Progenitor cell of endocrine pancreas (in vitro differentiated cells): Measurements from ENCODE around the gene ZDHHC14. TPM values are rescaled to one million over a fixed set of nuclear protein-coding genes. Genes with fewer than 3 reads are reported as not detected.
A peak's percentile ranks its signal among the peaks of the same experiment; 100 is the strongest.
"Not testable (repeated sequence)": the region's sequence is repeated elsewhere in the genome, so short reads cannot be mapped to it uniquely, and the experiment has no call there.

Experiments
- DNase-seq: peaks from one replicate; pipeline ENCODE4 v3.0.0; 2021; ENCODE audit warnings: low spot score; ENCODE audit not compliant: unreplicated experiment
- H3K27ac Mint-ChIP-seq: 2 replicates; pipeline ENCODE4 v1.8.0; 2021; ENCODE audit warnings: mild to moderate bottlenecking, moderate library complexity, mixed read lengths
- H3K27me3 Mint-ChIP-seq: 2 replicates; pipeline ENCODE4 v1.8.0; 2021; ENCODE audit warnings: mixed read lengths
- H3K36me3 Mint-ChIP-seq: 2 replicates; pipeline ENCODE4 v1.8.0; 2022; ENCODE audit warnings: mixed read lengths; ENCODE audit not compliant: insufficient read depth
- H3K4me1 Mint-ChIP-seq: 2 replicates; pipeline ENCODE4 v1.8.0; 2021; ENCODE audit warnings: low read depth, mixed read lengths
- H3K4me3 Mint-ChIP-seq: 2 replicates; pipeline ENCODE4 v1.8.0; 2021; ENCODE audit warnings: low read depth, mild to moderate bottlenecking, moderate library complexity, mixed read lengths
- H3K9me3 Mint-ChIP-seq: 2 replicates; pipeline ENCODE4 v1.8.0; 2021; ENCODE audit warnings: low read depth, mixed read lengths
- total RNA-seq: library from RNA; stranded (reverse); gene quantifications from 2 replicates; pipeline ENCODE4 v1.2.1, GENCODE V29; 2021
- TF ChIP-seq, protein P1 (sequence below): fragments of 200-600 bp; sonication (generic); IDR thresholded peaks from one replicate; pipeline ENCODE4 v1.5.0; 2021; ENCODE audit warnings: antibody characterized with exemption, mild to moderate bottlenecking; ENCODE audit not compliant: unreplicated experiment

Gene ZDHHC14
- total RNA-seq, 1 donor from 2014 or later, result 9.0 TPM

DNA sequence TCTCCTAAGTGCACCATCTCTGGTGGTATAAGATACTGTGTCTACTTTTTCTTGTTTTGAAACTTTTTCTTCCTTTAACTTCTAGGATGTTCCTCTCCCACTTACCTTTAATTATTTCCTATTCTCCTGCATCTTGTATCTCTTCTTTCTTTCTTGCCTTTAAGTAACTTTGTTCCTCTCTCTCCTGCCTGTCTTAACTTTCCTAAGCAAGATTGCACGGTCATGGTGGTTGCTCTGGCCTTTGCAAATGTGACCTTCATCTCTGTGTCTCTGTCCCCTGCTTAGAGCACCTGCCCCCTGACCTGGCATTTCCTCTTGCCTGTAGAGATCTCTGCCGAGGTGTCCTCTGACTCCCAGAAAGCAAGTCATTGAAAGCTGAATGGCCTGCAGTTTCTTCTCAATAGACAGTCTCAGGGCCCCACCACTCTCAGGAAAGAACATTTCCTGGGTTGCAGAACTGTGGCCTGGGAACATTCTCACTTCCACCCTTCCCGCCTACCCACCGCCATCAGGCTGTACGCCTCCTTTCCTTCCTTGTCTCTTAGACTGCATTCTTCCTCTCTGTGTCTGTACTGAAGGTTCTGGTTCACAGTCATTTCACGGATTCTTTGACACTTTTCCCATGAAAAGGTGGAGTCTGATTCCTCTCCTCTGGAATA, 12.8 kb downstream of the ZDHHC14 start:
- H3K4me1 Mint-ChIP-seq, result peaks cover 11% of the 10 kb centered on the region
- peak overlapping the region; percentile 4 for H3K27ac Mint-ChIP-seq
- TF ChIP-seq, protein P1, sequence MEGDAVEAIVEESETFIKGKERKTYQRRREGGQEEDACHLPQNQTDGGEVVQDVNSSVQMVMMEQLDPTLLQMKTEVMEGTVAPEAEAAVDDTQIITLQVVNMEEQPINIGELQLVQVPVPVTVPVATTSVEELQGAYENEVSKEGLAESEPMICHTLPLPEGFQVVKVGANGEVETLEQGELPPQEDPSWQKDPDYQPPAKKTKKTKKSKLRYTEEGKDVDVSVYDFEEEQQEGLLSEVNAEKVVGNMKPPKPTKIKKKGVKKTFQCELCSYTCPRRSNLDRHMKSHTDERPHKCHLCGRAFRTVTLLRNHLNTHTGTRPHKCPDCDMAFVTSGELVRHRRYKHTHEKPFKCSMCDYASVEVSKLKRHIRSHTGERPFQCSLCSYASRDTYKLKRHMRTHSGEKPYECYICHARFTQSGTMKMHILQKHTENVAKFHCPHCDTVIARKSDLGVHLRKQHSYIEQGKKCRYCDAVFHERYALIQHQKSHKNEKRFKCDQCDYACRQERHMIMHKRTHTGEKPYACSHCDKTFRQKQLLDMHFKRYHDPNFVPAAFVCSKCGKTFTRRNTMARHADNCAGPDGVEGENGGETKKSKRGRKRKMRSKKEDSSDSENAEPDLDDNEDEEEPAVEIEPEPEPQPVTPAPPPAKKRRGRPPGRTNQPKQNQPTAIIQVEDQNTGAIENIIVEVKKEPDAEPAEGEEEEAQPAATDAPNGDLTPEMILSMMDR, result no peak
- H3K36me3 Mint-ChIP-seq, result peaks cover 17% of the 10 kb centered on the region
- no peaks in the 10 kb centered on the region for H3K27me3 Mint-ChIP-seq
- H3K9me3 Mint-ChIP-seq, result peaks cover 24% of the 10 kb centered on the region
- DNase-seq, result no peak
- no peak overlapping the region for H3K4me3 Mint-ChIP-seq

DNA sequence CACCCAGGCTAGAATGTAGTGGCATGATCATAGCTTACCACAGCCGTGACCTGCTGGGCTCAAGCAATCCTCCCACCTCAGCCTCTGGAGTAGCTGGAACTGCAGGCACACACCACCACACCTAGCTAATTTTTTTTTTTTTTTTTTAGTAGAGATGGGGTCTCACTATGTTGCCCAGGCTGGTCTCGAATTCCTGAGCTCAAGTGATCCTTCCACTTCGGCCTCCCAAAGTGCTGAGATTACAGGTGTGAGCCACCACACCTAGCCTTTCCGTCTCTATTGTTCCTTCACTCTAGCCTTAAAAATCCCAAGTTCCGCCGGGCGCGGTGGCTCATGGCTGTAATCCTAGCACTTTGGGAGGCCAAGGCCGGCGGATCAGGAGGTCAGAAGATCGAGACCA, 14.2 kb downstream of the ZDHHC14 start:
- H3K27ac Mint-ChIP-seq, H3K27me3 Mint-ChIP-seq, DNase-seq, H3K4me3 Mint-ChIP-seq: not testable (repeated sequence)
- Mint-ChIP-seq H3K4me1 (peaks cover 11% of the 10 kb centered on the region), H3K9me3 (peaks cover 15% of the 10 kb centered on the region), H3K36me3 (peaks cover 11% of the 10 kb centered on the region)

DNA sequence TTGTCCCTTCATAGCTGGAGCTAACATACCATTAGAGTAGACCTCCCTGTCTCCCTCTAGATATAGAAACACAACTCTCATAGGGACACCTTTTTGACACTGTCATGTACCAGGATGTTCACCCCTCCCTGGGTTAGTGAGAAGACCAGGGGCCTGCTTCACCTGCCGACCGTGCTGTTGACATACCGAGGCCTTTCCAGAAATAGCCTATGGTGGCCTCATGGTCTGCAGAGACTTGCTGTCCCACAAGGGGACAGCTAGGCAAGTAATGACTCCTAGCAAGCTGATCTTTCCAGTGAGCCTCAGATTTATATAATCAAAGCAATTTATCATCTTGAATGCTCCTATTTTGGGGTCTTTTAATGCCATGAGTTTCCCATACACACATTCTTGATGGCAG, 15.0 kb downstream of the ZDHHC14 start:
- H3K4me1 Mint-ChIP-seq, result peaks cover 14% of the 10 kb centered on the region
- TF ChIP-seq, protein P1, result no peak
- no peaks in the 10 kb centered on the region for H3K27me3 Mint-ChIP-seq
- no peak overlapping the region for H3K4me3 Mint-ChIP-seq
- H3K9me3 Mint-ChIP-seq, result peaks cover 8% of the 10 kb centered on the region
- no peak for DNase-seq
- H3K36me3 Mint-ChIP-seq, result peaks cover 7% of the 10 kb centered on the region
- H3K27ac Mint-ChIP-seq, result no peak overlapping the region

DNA sequence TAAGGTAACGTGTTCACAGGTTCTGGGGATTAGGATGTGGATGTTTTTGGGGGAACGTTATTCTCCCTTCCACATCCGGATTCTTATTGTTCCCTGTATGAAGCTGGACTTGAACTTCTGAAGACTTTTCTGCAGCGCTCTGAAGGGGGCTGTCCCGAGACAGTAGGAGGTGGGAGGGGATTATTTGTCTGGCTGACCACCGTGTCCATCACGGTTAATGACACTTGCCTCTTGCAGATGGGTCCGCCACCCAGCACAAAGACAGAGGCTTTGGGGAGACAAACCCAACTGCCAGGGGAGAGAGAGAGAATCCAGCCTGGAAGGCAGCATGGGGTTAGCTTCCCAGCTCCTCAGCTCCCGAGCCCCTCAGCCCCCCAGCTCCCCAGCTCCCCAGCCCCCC, 16.7 kb downstream of the ZDHHC14 start:
- H3K9me3 Mint-ChIP-seq, result no peaks in the 10 kb centered on the region
- H3K27me3 Mint-ChIP-seq, result no peaks in the 10 kb centered on the region
- no peak overlapping the region for H3K27ac Mint-ChIP-seq
- peaks cover 1% of the 10 kb centered on the region for H3K36me3 Mint-ChIP-seq
- H3K4me3 Mint-ChIP-seq, result no peak overlapping the region
- H3K4me1 Mint-ChIP-seq, result peaks cover 14% of the 10 kb centered on the region
- TF ChIP-seq, protein P1, result no peak
- no peak for DNase-seq

DNA sequence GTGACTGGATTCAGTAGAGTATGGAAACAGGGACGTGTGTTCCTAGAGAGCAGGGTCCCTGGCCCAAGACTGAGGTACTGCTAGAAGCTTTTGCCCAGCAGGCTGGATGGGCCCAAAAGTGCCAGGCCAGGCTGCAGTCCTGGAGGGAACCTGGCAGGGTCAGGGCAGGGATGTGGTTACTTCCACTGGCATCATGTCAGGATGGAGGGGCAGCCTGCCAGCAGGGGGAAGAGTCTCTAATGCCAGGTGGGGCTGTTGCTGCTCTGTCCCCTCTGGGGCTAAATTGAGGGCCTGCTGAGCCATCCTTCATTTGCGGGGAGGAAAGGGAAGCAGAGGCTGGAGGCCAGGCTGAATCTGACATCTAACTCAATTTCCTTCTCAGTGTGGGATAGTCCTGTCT, 17.2 kb downstream of the ZDHHC14 start:
- TF ChIP-seq, protein P1, result no peak
- Mint-ChIP-seq H3K9me3 (no peaks in the 10 kb centered on the region), H3K4me3 (no peak overlapping the region), H3K27ac (no peak overlapping the region), H3K36me3 (peaks cover 1% of the 10 kb centered on the region), H3K27me3 (no peaks in the 10 kb centered on the region), H3K4me1 (peaks cover 12% of the 10 kb centered on the region)
- no peak for DNase-seq

DNA sequence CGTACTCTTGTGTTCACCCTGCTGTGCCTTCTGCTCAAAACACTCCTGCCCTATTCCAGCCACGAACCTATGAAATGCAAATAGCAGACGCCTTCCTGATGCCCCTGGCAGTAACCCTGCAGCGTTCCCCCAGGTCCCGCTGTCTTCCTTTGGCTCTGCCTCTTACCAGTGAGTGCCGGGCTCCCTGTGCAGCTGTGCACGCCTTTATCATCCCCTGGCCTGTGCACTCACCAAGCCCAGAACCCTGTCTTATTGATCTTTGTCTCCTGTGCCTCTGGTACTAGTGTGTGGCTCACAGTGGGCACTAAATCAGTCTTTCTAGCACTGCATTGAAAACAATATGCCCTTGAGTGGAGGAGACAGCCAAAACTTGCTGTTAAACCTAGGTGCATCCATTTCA, 19.7 kb downstream of the ZDHHC14 start:
- H3K27me3 Mint-ChIP-seq, result no peaks in the 10 kb centered on the region
- H3K27ac Mint-ChIP-seq, result no peak overlapping the region
- peaks cover 3% of the 10 kb centered on the region for H3K4me1 Mint-ChIP-seq
- TF ChIP-seq, protein P1, result no peak
- no peaks in the 10 kb centered on the region for H3K9me3 Mint-ChIP-seq
- H3K36me3 Mint-ChIP-seq, result no peaks in the 10 kb centered on the region
- H3K4me3 Mint-ChIP-seq, result no peak overlapping the region
- no peak for DNase-seq
